WTC11 (cell line): ENCODE measurements around the gene RAB3B.

Experiments used
- ATF1 ChIP-seq: sonication (generic); formaldehyde crosslinking; IDR thresholded peaks from 2 replicates; pipeline ENCODE4 v1.8.1; 2023; ENCODE audit warnings: mild to moderate bottlenecking, moderate library complexity, missing genetic modification reagents
- CTCF ChIP-seq: fragments of 200-600 bp; IDR thresholded peaks from 2 replicates; pipeline ENCODE4 v1.8.0; 2022; ENCODE audit warnings: antibody characterized with exemption
- MAX ChIP-seq: sonication (generic); formaldehyde crosslinking; IDR thresholded peaks from 2 replicates; pipeline ENCODE4 v1.8.0; 2022; ENCODE audit warnings: mild to moderate bottlenecking, missing genetic modification reagents
- NR2C2 ChIP-seq: sonication (generic); formaldehyde crosslinking; IDR thresholded peaks from 2 replicates; pipeline ENCODE4 v1.8.0; 2022; ENCODE audit warnings: mild to moderate bottlenecking, missing genetic modification reagents
- SOX15 ChIP-seq: fragments of 250-450 bp; sonication (Bioruptor Pico); IDR thresholded peaks from 2 replicates; pipeline ENCODE4 v1.9.0; 2021; ENCODE audit warnings: mild to moderate bottlenecking
- USF2 ChIP-seq: sonication (generic); formaldehyde crosslinking; IDR thresholded peaks from 2 replicates; pipeline ENCODE4 v1.8.1; 2023; ENCODE audit warnings: mild to moderate bottlenecking, missing genetic modification reagents, moderate library complexity
- ZNF317 ChIP-seq: sonication (generic); formaldehyde crosslinking; IDR thresholded peaks from 2 replicates; pipeline ENCODE4 v1.8.1; 2023; ENCODE audit warnings: low read depth, mild to moderate bottlenecking, moderate library complexity, missing genetic modification reagents, borderline replicate concordance

- TF ChIP-seq CTCF (no peak), ATF1 (CRISPR knock-in tag) (no peak), USF2 (CRISPR knock-in tag) (no peak), ZNF317 (no peak), MAX (CRISPR knock-in tag) (no peak), SOX15 (CRISPR knock-in tag) (no peak), NR2C2 (CRISPR knock-in tag) (no peak)
These were observed 21.9 kb downstream of the RAB3B start for GRCh38 chr1:51968632-51969031.
